Tibial nerve (tissue), 4 donors: Measurements from ENCODE around the gene APCDD1. TPM values are rescaled to one million over a fixed set of nuclear protein-coding genes. Genes with fewer than 3 reads are reported as not detected.
A peak's percentile ranks its signal among the peaks of the same experiment; 100 is the strongest.

Source experiments
- DNase-seq, 2 donors: peaks; one replicate each; pipeline ENCODE4 v3.0.0-alpha.2; 2019; ENCODE audit warnings: low spot score in 2 of 2
- H3K27ac ChIP-seq, 4 donors: fragments of 200-600 bp; sonication (generic) in 3 of 4; one replicate each; pipeline ENCODE4 v1.5.1; 2017 to 2019; ENCODE audit warnings: mild to moderate bottlenecking in 1 of 4
- H3K27me3 ChIP-seq, 2 donors: fragments of 200-600 bp; sonication (generic) in 1 of 2; one replicate each; pipeline versions ENCODE4 v1.5.1 to v1.6.0; 2017 to 2019
- H3K36me3 ChIP-seq, 3 donors: fragments of 200-600 bp; sonication (generic); one replicate each; pipeline ENCODE4 v1.5.1; 2018 to 2019
- H3K4me1 ChIP-seq, 4 donors: fragments of 200-600 bp; sonication (generic) in 3 of 4; one replicate each; pipeline ENCODE4 v1.5.1; 2017 to 2019
- H3K4me3 ChIP-seq, 4 donors: fragments of 200-600 bp; sonication (generic) in 3 of 4; one replicate each; pipeline ENCODE4 v1.5.1; 2017 to 2019; ENCODE audit warnings: mild to moderate bottlenecking in 1 of 4, moderate library complexity in 1 of 4
- H3K9me3 ChIP-seq, 4 donors: fragments of 200-600 bp; sonication (generic) in 3 of 4; one replicate each; pipeline ENCODE4 v1.5.1; 2017 to 2019
- EP300 ChIP-seq, 2 donors: sonication (generic); formaldehyde crosslinking; IDR thresholded peaks; one replicate each; pipeline ENCODE4 v1.6.1; 2017; ENCODE audit warnings: antibody characterized with exemption in 2 of 2, mild to moderate bottlenecking in 1 of 2
- POLR2A ChIP-seq, 2 donors: fragments of 450-650 bp; IDR thresholded peaks; one replicate each; pipeline ENCODE4 v1.6.1; 2017; ENCODE audit warnings: antibody characterized with exemption in 2 of 2, mild to moderate bottlenecking in 2 of 2, moderate library complexity in 2 of 2
- WGBS, 2 donors: methylation state at CpG; one replicate each; pipeline ENCODE4 v1.1.5; 2018; 5-methylcytosine and 5-hydroxymethylcytosine counted together
- total RNA-seq, 4 donors: library from RNA; depleted of rRNA; stranded (reverse); fragments of >200 nt; gene quantifications; one replicate each; pipeline ENCODE4 v1.1.0, GENCODE V29; 2016
- TF ChIP-seq, protein P1 (sequence below), 5 experiments: fragments of 200-600 bp in 3 of 5; fragments of 450-650 bp in 2 of 5; sonication (generic) in 3 of 5; IDR thresholded peaks; one replicate each; pipeline ENCODE4 v1.5.1; 2016 to 2019; ENCODE audit warnings: antibody characterized with exemption in 5 of 5, mild to moderate bottlenecking in 3 of 5, moderate library complexity in 2 of 5

Gene APCDD1
- total RNA-seq, 4 donors from 2014 or later: 46.2 to 154 (median 101) TPM

DNA sequence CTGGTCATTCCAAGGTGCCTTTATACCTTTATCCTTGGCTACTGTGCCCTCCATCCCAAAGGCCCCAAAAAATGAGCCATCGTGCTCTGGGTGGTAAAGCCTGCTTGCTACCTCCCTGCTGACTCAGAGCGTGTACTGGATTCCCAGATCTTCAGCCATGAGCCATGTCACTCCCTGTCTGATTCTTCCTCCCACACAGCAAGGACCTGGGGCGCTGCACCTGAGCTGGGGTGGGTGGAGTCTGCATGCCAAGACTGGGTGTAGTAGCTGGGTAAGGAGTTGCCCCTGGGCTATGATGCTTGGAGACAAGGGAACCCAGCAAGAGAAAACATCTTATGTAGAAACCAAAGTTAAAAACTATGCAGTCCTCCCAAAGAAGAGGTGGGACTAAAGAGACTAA is 37.2 kb upstream of the APCDD1 start:
- Histone ChIP-seq H3K4me3 (no peak overlapping the region), H3K27ac (peak overlapping the region in 3 of 4 donors; percentile 32 to 65 (median 62)), H3K36me3 (no peaks in the 10 kb centered on the region), H3K4me1 (peaks cover 0 to 28% (median 0%) of the 10 kb centered on the region in 4 donors), H3K27me3 (no peaks in the 10 kb centered on the region), H3K9me3 (peaks cover 0 to 6% (median 0%) of the 10 kb centered on the region in 4 donors)
- WGBS, 2 donors: 94 to 100% methylated on average over 3 of the region's 3 CpGs
- no peak for DNase-seq
- TF ChIP-seq POLR2A (IDR thresholded peaks at IDR 0.05) (no peak), EP300 (IDR thresholded peaks at IDR 0.05) (no peak)
- TF ChIP-seq, protein P1, sequence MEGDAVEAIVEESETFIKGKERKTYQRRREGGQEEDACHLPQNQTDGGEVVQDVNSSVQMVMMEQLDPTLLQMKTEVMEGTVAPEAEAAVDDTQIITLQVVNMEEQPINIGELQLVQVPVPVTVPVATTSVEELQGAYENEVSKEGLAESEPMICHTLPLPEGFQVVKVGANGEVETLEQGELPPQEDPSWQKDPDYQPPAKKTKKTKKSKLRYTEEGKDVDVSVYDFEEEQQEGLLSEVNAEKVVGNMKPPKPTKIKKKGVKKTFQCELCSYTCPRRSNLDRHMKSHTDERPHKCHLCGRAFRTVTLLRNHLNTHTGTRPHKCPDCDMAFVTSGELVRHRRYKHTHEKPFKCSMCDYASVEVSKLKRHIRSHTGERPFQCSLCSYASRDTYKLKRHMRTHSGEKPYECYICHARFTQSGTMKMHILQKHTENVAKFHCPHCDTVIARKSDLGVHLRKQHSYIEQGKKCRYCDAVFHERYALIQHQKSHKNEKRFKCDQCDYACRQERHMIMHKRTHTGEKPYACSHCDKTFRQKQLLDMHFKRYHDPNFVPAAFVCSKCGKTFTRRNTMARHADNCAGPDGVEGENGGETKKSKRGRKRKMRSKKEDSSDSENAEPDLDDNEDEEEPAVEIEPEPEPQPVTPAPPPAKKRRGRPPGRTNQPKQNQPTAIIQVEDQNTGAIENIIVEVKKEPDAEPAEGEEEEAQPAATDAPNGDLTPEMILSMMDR (IDR thresholded peaks at IDR 0.05): no peak

DNA sequence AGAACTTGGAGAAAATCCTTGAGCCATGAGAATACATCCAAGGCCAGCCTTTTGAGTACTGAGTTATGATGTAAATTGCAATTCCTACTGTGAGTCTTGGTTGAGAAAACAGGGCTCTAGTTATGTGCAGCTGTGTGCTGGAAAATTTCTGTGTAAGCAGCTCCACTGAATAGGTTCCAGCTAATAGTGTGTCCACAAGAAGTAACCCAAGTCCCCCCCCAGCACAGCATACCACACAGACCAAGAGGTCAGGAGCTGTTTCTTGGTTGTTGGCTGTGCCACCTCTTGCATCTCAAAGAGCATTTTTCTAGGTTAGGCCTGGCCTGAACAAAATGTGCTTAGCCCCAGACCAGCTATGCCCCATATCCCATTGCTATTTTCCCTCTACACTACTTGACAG is 36.8 kb upstream of the APCDD1 start:
- H3K9me3 ChIP-seq: peaks cover 0 to 6% (median 0%) of the 10 kb centered on the region in 4 donors
- H3K36me3 ChIP-seq: no peaks in the 10 kb centered on the region
- H3K4me1 ChIP-seq: peaks cover 0 to 33% (median 1%) of the 10 kb centered on the region in 4 donors
- TF ChIP-seq POLR2A (IDR thresholded peaks at IDR 0.05) (no peak), EP300 (IDR thresholded peaks at IDR 0.05) (peak; percentile 47 to 84)
- TF ChIP-seq, protein P1 (IDR thresholded peaks at IDR 0.05): no peak
- H3K27me3 ChIP-seq: no peaks in the 10 kb centered on the region
- no peak overlapping the region for H3K4me3 ChIP-seq
- peak in 1 of 2 donors; percentile 43 for DNase-seq
- peak overlapping the region in 3 of 4 donors; percentile 32 to 65 (median 62) for H3K27ac ChIP-seq

DNA sequence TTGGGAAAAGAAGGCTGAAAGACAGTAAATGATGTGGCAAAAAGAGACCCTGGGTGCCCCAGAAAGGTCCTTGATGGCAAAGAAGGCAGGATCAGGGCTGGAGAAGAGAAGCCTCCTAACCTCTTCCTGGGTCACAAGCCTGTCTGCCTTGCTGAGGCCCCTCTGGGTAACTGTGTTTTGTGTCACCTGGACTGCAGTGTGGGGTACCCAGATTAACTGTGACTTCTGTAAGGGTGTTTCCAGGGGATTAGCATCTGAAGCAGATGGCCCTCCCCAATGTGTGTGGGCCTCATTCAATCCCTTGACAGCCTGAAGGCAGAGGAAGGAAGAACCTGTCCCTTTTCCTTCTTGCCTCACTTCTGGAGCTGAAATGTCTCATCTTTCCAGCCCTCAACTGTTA is 35.6 kb upstream of the APCDD1 start:
- no peaks in the 10 kb centered on the region for H3K36me3 ChIP-seq
- H3K27ac ChIP-seq: peak overlapping the region in 2 of 4 donors; percentile 46 to 61
- DNase-seq: no peak

DNA sequence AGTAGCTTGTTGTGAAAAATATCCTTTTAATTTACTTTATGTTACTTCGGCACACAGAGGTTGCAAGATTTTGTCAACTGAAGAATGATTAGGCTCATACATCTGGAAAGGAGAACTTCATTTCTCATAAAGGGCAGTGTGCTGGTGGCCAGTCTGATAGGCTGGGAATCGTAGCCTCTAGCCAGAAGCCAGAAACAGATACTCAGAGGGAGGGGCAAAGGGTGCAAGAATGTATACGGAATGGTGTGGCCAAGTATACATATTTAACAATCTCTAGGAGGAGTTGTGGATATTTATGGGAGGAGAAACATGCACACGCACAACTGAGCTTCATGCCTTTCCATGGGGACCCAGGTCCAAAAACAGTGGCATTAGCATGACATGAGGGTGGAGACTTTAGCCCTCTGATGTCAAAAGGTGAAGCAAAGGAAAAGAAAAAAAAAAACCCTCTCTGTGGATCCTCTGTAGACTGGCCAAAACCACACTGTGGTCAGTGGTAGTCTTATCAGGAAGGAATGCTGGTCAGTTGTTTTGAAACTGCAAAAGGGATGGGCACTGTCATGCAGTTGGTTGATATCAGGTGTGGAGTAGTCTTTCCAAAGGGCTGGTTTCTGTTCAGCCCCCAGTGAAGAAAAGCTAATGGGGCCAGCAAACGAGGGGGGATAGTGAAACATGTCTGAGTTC is 34.9 kb upstream of the APCDD1 start:
- DNase-seq: no peak
- Histone ChIP-seq H3K27me3 (no peaks in the 10 kb centered on the region), H3K9me3 (peaks cover 0 to 6% (median 0%) of the 10 kb centered on the region in 4 donors), H3K27ac (peak overlapping the region in 2 of 4 donors; percentile 46 to 61), H3K4me3 (no peak overlapping the region), H3K36me3 (no peaks in the 10 kb centered on the region), H3K4me1 (peaks cover 0 to 49% (median 10%) of the 10 kb centered on the region in 4 donors)
- WGBS, 2 donors: 74 to 76% methylated on average over 5 of the region's 5 CpGs
- peak in 1 of 2 donors; percentile 34 for TF ChIP-seq EP300 (IDR thresholded peaks at IDR 0.05)
- TF ChIP-seq, protein P1 (IDR thresholded peaks at IDR 0.05): no peak
- no peak for TF ChIP-seq POLR2A (IDR thresholded peaks at IDR 0.05)

More for the DNA sequence above, 35.6 kb upstream of the APCDD1 start:
- Histone ChIP-seq H3K9me3 (peaks cover 0 to 6% (median 0%) of the 10 kb centered on the region in 4 donors), H3K4me1 (peaks cover 0 to 42% (median 4%) of the 10 kb centered on the region in 4 donors), H3K27me3 (no peaks in the 10 kb centered on the region), H3K4me3 (no peak overlapping the region)
- TF ChIP-seq POLR2A (IDR thresholded peaks at IDR 0.05) (no peak), EP300 (IDR thresholded peaks at IDR 0.05) (no peak)
- TF ChIP-seq, protein P1 (IDR thresholded peaks at IDR 0.05): no peak

DNA sequence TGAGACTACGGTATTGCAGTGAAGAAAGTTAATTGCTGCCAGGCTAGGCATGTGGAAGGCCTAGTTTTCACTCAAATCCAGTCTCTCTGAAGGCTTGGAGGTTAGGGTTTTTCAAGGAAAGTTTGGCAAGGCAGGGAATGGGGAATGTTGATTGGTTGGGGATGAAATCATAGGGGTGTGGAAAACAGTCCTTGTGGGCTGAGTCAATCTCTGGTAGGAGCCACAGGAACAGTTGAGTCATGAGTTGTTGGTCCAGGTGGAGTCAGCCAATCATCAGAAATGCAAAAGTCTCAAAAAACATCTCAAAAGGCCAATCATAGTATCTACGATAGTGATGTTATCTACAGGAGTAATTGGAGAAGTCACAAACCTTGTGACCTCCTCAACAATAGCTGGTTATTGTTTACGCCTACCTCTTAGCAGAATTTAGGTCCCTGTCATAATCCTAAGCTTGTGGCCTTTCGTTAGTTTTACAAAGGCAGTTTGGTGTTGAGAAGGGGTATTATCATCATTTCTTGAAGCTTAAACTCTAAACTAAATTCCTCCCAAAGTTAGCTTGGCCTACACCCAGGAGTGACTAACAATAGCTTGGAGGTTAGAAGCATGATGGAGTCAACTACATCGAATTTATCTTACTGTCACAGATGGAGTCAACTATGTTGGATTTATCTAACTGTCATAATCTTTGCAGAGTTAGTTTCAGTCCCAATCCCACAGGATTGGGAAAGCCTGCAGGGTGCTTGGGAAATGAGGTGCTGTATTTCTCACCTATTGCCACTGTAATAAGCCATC is 33.7 kb upstream of the APCDD1 start:
- Histone ChIP-seq H3K36me3 (no peaks in the 10 kb centered on the region), H3K4me3 (no peak overlapping the region), H3K9me3 (peaks cover 0 to 6% (median 0%) of the 10 kb centered on the region in 4 donors), H3K27me3 (no peaks in the 10 kb centered on the region), H3K4me1 (peaks cover 0 to 55% (median 12%) of the 10 kb centered on the region in 4 donors), H3K27ac (peak overlapping the region in 2 of 4 donors; percentile 36 to 53)
- no peak for DNase-seq
- TF ChIP-seq EP300 (IDR thresholded peaks at IDR 0.05) (no peak), POLR2A (IDR thresholded peaks at IDR 0.05) (no peak)
- TF ChIP-seq, protein P1 (IDR thresholded peaks at IDR 0.05): no peak
- 82 to 85% methylated on average over 5 of the region's 5 CpGs for WGBS, 2 donors
